Astrocyte (in vitro differentiated cells and primary cell): ENCODE data around the gene ZBTB7C. TPM values are rescaled to one million over a fixed set of nuclear protein-coding genes. Genes with fewer than 3 reads are reported as not detected.

ENCODE experiments used
- DNase-seq: peaks from one replicate; pipeline ENCODE4 v3.0.0-alpha.2; 2010; ENCODE audit warnings: low read depth
- FAIRE-seq: peaks from 2 replicates; lab custom pipeline; 2011; peaks lifted over from hg19 to GRCh38; lab: Jason Lieb, UNC
- H2AFZ ChIP-seq: 2 replicates; pipeline ENCODE4 v1.6.0; 2012; ENCODE audit warnings: low read depth, low read length, inconsistent platforms
- H3K27ac ChIP-seq: 2 replicates; pipeline ENCODE4 v1.5.1; 2011; ENCODE audit warnings: low read depth, low read length, inconsistent platforms
- H3K27me3 ChIP-seq: 2 replicates; pipeline ENCODE4 v1.6.0; 2011; ENCODE audit warnings: low read length, inconsistent platforms; ENCODE audit not compliant: insufficient read depth
- H3K36me3 ChIP-seq: 2 replicates; pipeline ENCODE4 v1.5.1; 2011; ENCODE audit warnings: low read length, inconsistent platforms; ENCODE audit not compliant: insufficient read depth
- H3K4me1 ChIP-seq: 2 replicates; pipeline ENCODE4 v1.5.1; 2011; ENCODE audit warnings: low read length, inconsistent platforms; ENCODE audit not compliant: insufficient read depth
- H3K4me2 ChIP-seq: 2 replicates; pipeline ENCODE4 v1.6.0; 2012; ENCODE audit warnings: low read length, inconsistent platforms
- H3K4me3 ChIP-seq: 2 replicates; pipeline ENCODE4 v1.5.1; 2011; ENCODE audit warnings: low read depth, mild to moderate bottlenecking, low read length, inconsistent platforms; ENCODE audit not compliant: insufficient read depth
- H3K79me2 ChIP-seq: 2 replicates; pipeline ENCODE4 v1.6.0; 2012; ENCODE audit warnings: mild to moderate bottlenecking, low read length, inconsistent platforms; ENCODE audit not compliant: insufficient read depth
- H3K9ac ChIP-seq: 2 replicates; pipeline ENCODE4 v1.6.0; 2012; ENCODE audit warnings: mild to moderate bottlenecking, low read length, inconsistent platforms
- H3K9me3 ChIP-seq: 2 replicates; pipeline ENCODE4 v1.5.1; 2012; ENCODE audit warnings: low read depth, mild to moderate bottlenecking, low read length, inconsistent platforms; ENCODE audit not compliant: insufficient read depth
- H4K20me1 ChIP-seq: 2 replicates; pipeline ENCODE4 v1.6.0; 2012; ENCODE audit warnings: low read length, inconsistent platforms; ENCODE audit not compliant: insufficient read depth
- H3K27ac Mint-ChIP-seq: one replicate; pipeline ENCODE4 v1.8.0; 2021; ENCODE audit warnings: mild to moderate bottlenecking, mixed read lengths; ENCODE audit not compliant: unreplicated experiment
- H3K27me3 Mint-ChIP-seq: one replicate; pipeline ENCODE4 v1.8.0; 2021; ENCODE audit warnings: low read depth, mixed read lengths; ENCODE audit not compliant: unreplicated experiment
- H3K36me3 Mint-ChIP-seq: one replicate; pipeline ENCODE4 v1.8.0; 2021; ENCODE audit warnings: low read depth, mixed read lengths; ENCODE audit not compliant: unreplicated experiment
- H3K4me1 Mint-ChIP-seq: one replicate; pipeline ENCODE4 v1.8.0; 2021; ENCODE audit warnings: low read depth, mixed read lengths; ENCODE audit not compliant: unreplicated experiment
- H3K4me3 Mint-ChIP-seq: one replicate; pipeline ENCODE4 v1.8.0; 2021; ENCODE audit warnings: mild to moderate bottlenecking, moderate library complexity, mixed read lengths; ENCODE audit not compliant: unreplicated experiment
- H3K9me3 Mint-ChIP-seq: one replicate; pipeline ENCODE4 v1.8.0; 2021; ENCODE audit warnings: mild to moderate bottlenecking, mixed read lengths; ENCODE audit not compliant: unreplicated experiment
- EZH2 ChIP-seq: IDR thresholded peaks from 2 replicates; pipeline ENCODE4 v1.6.1; 2012; ENCODE audit warnings: mild to moderate bottlenecking, low read length, inconsistent platforms; ENCODE audit not compliant: insufficient read depth
- total RNA-seq: library from RNA; stranded (reverse); gene quantifications from 2 replicates; pipeline ENCODE4 v1.2.1, GENCODE V29; 2021
- TF ChIP-seq, protein P1 (sequence below): IDR thresholded peaks from 2 replicates; pipeline ENCODE4 v1.5.1; 2011; ENCODE audit warnings: low read depth, mild to moderate bottlenecking, inconsistent platforms, low read length, moderate library complexity; ENCODE audit not compliant: insufficient read depth

ZBTB7C gene
- total RNA-seq, 1 donor from 2014 or later, result 1.0 TPM

DNA sequence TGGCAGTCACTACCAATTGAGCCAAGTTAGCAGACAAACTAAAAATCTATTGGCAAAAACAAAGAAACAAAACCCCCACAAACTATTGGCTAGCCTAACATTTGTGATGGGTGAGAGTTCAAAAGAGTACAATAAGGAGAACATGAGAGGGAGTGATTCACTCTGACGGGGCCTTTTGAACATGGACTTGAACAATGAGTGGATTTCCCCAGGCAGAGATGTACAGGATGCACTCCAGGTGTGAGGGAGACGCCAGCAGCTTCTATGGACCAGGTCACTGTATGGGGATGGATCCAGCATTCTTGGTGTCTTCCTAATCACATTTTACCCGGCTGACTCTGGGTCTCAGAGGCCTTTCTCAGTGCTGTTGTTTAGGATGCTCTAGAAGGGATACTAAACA, 311.2 kb downstream of the ZBTB7C start:
- Mint-ChIP-seq H3K4me3 (no peak overlapping the region), H3K4me1 (no peaks in the 10 kb centered on the region), H3K27me3 (peaks cover 58% of the 10 kb centered on the region), H3K9me3 (no peaks in the 10 kb centered on the region), H3K36me3 (no peaks in the 10 kb centered on the region), H3K27ac (no peak overlapping the region)
- H3K4me3 ChIP-seq, result no peak overlapping the region
- peaks cover 16% of the 10 kb centered on the region for H3K27me3 ChIP-seq
- H3K36me3 ChIP-seq, result no peaks in the 10 kb centered on the region
- no peak for FAIRE-seq
- H3K9ac ChIP-seq, result no peak overlapping the region
- no peak overlapping the region for H2AFZ ChIP-seq
- TF ChIP-seq, protein P1, sequence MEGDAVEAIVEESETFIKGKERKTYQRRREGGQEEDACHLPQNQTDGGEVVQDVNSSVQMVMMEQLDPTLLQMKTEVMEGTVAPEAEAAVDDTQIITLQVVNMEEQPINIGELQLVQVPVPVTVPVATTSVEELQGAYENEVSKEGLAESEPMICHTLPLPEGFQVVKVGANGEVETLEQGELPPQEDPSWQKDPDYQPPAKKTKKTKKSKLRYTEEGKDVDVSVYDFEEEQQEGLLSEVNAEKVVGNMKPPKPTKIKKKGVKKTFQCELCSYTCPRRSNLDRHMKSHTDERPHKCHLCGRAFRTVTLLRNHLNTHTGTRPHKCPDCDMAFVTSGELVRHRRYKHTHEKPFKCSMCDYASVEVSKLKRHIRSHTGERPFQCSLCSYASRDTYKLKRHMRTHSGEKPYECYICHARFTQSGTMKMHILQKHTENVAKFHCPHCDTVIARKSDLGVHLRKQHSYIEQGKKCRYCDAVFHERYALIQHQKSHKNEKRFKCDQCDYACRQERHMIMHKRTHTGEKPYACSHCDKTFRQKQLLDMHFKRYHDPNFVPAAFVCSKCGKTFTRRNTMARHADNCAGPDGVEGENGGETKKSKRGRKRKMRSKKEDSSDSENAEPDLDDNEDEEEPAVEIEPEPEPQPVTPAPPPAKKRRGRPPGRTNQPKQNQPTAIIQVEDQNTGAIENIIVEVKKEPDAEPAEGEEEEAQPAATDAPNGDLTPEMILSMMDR, result no peak
- no peak for TF ChIP-seq EZH2
- H3K4me1 ChIP-seq, result no peaks in the 10 kb centered on the region
- H3K79me2 ChIP-seq, result no peaks in the 10 kb centered on the region
- no peak overlapping the region for H3K4me2 ChIP-seq
- no peak overlapping the region for H3K27ac ChIP-seq
- DNase-seq, result no peak
- H4K20me1 ChIP-seq, result no peaks in the 10 kb centered on the region
- H3K9me3 ChIP-seq, result no peaks in the 10 kb centered on the region

DNA sequence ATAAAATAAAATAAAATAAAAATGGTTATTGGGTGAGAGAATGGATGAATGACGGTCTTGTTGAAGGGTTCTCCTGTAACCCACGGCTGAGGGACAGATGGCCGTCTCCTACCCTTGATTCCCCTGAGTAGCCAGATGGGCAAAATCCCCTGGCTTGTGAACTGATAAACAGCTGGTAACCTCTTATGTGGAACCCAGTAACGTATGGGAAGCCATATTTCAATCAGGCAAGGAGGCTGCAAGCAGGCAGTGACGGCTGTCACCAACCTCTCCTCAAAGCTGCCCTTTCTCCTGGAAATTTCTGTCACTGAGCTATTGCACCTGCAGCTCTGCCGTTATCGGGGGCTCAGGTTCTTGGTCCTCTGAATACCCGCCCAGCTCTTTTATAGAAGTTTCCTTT, 313.5 kb downstream of the ZBTB7C start:
- Histone ChIP-seq H3K4me2 (no peak overlapping the region), H3K4me1 (no peaks in the 10 kb centered on the region), H4K20me1 (no peaks in the 10 kb centered on the region), H3K9me3 (no peaks in the 10 kb centered on the region), H3K27me3 (peaks cover 7% of the 10 kb centered on the region), H2AFZ (no peak overlapping the region), H3K9ac (no peak overlapping the region), H3K27ac (no peak overlapping the region), H3K79me2 (no peaks in the 10 kb centered on the region), H3K4me3 (no peak overlapping the region), H3K36me3 (no peaks in the 10 kb centered on the region)
- FAIRE-seq, result no peak
- TF ChIP-seq, protein P1, result no peak
- no peak for TF ChIP-seq EZH2
- DNase-seq, result no peak
- H3K27ac Mint-ChIP-seq, result no peak overlapping the region
- H3K4me3 Mint-ChIP-seq, result no peak overlapping the region
- H3K27me3 Mint-ChIP-seq, result peaks cover 54% of the 10 kb centered on the region
- H3K9me3 Mint-ChIP-seq, result no peaks in the 10 kb centered on the region
- H3K4me1 Mint-ChIP-seq, result no peaks in the 10 kb centered on the region
- peaks cover 1% of the 10 kb centered on the region for H3K36me3 Mint-ChIP-seq

DNA sequence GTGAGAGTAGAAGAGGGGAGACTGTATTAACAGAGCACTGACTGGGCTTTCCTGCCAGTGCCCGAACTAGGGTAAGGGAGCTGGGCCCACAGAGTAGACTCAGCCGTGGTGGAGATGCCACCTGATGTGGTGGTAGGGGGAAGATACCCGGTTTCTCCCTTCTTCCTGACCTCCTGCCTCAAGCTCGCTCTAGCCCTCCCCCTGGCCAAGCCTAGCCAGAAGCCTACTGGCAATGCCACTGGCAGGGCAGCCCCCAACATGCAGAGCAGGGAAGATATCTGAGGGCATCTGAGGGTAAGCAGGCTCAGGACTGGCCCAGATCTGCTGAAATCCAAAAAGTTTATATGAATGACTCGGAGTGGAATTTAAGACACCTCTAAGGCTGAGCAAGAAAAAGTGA, 316.1 kb downstream of the ZBTB7C start:
- Mint-ChIP-seq H3K4me3 (no peak overlapping the region), H3K27ac (no peak overlapping the region), H3K4me1 (no peaks in the 10 kb centered on the region), H3K27me3 (peaks cover 40% of the 10 kb centered on the region), H3K36me3 (peaks cover 1% of the 10 kb centered on the region), H3K9me3 (no peaks in the 10 kb centered on the region)
- Histone ChIP-seq H3K4me1 (no peaks in the 10 kb centered on the region), H3K9me3 (no peaks in the 10 kb centered on the region), H2AFZ (no peak overlapping the region), H3K36me3 (no peaks in the 10 kb centered on the region), H4K20me1 (no peaks in the 10 kb centered on the region), H3K79me2 (no peaks in the 10 kb centered on the region), H3K9ac (no peak overlapping the region), H3K4me2 (no peak overlapping the region), H3K4me3 (no peak overlapping the region), H3K27ac (no peak overlapping the region), H3K27me3 (peaks cover 2% of the 10 kb centered on the region)
- no peak for FAIRE-seq
- no peak for DNase-seq
- TF ChIP-seq EZH2, result no peak
- TF ChIP-seq, protein P1, result no peak
